ENCODE measurements around the gene CARD9. TPM values are rescaled to one million over a fixed set of nuclear protein-coding genes. Genes with fewer than 3 reads are reported as not detected.

Gene CARD9
- total and polyA plus RNA-seq, 2 of the 4 experiments (the other 2 are of a cell fraction), result 0.36 to 1.9 TPM

DNA sequence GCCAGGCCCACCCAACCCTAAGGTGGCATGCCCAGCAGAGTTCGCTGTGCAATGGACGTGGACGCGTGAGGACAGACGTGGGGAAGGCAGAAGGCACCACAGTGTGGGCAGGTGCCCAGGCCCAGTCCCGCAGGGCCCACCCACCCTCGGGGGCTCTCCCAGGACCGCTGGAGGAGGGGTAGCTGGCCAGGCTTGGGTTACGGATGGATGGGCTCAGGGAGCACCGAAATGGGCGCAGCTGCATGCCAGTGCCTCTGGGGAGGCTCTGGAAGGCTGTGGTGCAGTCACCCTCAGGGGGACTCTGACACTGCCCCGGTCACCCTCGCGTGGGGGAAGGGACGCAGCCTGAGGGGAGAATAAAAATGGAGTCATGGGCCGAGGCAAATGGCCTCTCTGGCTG, 55.8 kb downstream of the CARD9 start:
- Histone ChIP-seq H4K91ac (ENCODE audit: insufficient read depth, low read depth, low read length) (no peak overlapping the region), H3K56ac (ENCODE audit: extremely low read depth, insufficient read depth, low read length) (no peak overlapping the region), H3K4me1 (ENCODE audit: control insufficient read depth, insufficient read depth, low read length) (peaks cover 3% of the 10 kb centered on the region; the same call in 1 of the 2 replicates), H2BK5ac (ENCODE audit: low read depth, low read length, poor library complexity, severe bottlenecking) (no peak overlapping the region), H2BK20ac (ENCODE audit: low read depth, low read length) (no peak overlapping the region), H3K4me3 (ENCODE audit: insufficient read depth, low read depth, low read length) (no peak overlapping the region), H4K8ac (ENCODE audit: low read depth in 2 of 2, low read length in 2 of 2) (no peak overlapping the region), H3K27ac (ENCODE audit: insufficient read depth, low read length) (no peak overlapping the region), H3K79me1 (ENCODE audit: low read depth in 1 of 2, low read length in 2 of 2) (no peaks in the 10 kb centered on the region), H2BK15ac (ENCODE audit: low read depth, low read length) (no peak overlapping the region), H3K23ac (ENCODE audit: low read depth, low read length) (no peak overlapping the region), H3K18ac (ENCODE audit: low read depth, low read length) (no peak overlapping the region), H2BK120ac (ENCODE audit: low read depth, low read length) (no peak overlapping the region), H4K20me1 (ENCODE audit: insufficient read depth, low read length) (no peaks in the 10 kb centered on the region), H3K9ac (ENCODE audit: low read depth, low read length) (no peak overlapping the region), H2AFZ (replicated peaks; ENCODE audit: low read length, poor library complexity) (peak overlapping the region; percentile 32), H3K4ac (ENCODE audit: low read depth, low read length) (no peak overlapping the region; the same call in 1 of the 2 replicates), H3K14ac (replicated peaks; ENCODE audit: low read depth, low read length) (no peak overlapping the region), H4K5ac (ENCODE audit: low read depth, low read length) (no peak overlapping the region), H2AK9ac (replicated peaks; ENCODE audit: low read depth, low read length, poor library complexity) (no peak overlapping the region), H3K36me3 (ENCODE audit: control insufficient read depth, insufficient read depth, low read length) (no peaks in the 10 kb centered on the region), H3K4me2 (ENCODE audit: low read depth, low read length) (no peak overlapping the region), H2AK5ac (ENCODE audit: low read depth, low read length) (peak overlapping the region; percentile 39; the same call in 1 of the 2 replicates), H3K9me3 (ENCODE audit: control insufficient read depth, insufficient read depth, low read length) (peaks cover 17% of the 10 kb centered on the region), H3K27me3 (ENCODE audit: control insufficient read depth, insufficient read depth, low read length) (no peaks in the 10 kb centered on the region), H3K9me1 (ENCODE audit: insufficient read depth, low read length) (no peaks in the 10 kb centered on the region)
- TF ChIP-seq RCOR1 (IDR thresholded peaks at IDR 0.05; ENCODE audit: insufficient replicate concordance, low read length) (no peak), BHLHE40 (IDR thresholded peaks at IDR 0.05; ENCODE audit: low read depth, low read length) (no peak), MXI1 (IDR thresholded peaks at IDR 0.05; ENCODE audit: borderline replicate concordance, low read depth, low read length) (no peak), MAZ (IDR thresholded peaks at IDR 0.05; ENCODE audit: borderline replicate concordance, low read depth, low read length) (no peak), CEBPB (IDR thresholded peaks at IDR 0.05; ENCODE audit: low read depth, low read length) (no peak), POLR2A (IDR thresholded peaks at IDR 0.05; ENCODE audit: low read depth, low read length) (no peak), NFE2L2 (IDR thresholded peaks at IDR 0.05; ENCODE audit: low read depth, low read length) (no peak), FOS (IDR thresholded peaks at IDR 0.05; ENCODE audit: low read depth, low read length) (no peak), MAFK (IDR thresholded peaks at IDR 0.05; ENCODE audit: low read depth, low read length) (no peak), CHD1 (IDR thresholded peaks at IDR 0.05; ENCODE audit: low read depth, low read length) (no peak), RFX5 (IDR thresholded peaks at IDR 0.05; ENCODE audit: low read depth, low read length) (no peak), RAD21 (IDR thresholded peaks at IDR 0.05; ENCODE audit: low read length) (no peak), SMC3 (IDR thresholded peaks at IDR 0.05; ENCODE audit: low read depth, low read length) (no peak)
- TF ChIP-seq, protein P1, sequence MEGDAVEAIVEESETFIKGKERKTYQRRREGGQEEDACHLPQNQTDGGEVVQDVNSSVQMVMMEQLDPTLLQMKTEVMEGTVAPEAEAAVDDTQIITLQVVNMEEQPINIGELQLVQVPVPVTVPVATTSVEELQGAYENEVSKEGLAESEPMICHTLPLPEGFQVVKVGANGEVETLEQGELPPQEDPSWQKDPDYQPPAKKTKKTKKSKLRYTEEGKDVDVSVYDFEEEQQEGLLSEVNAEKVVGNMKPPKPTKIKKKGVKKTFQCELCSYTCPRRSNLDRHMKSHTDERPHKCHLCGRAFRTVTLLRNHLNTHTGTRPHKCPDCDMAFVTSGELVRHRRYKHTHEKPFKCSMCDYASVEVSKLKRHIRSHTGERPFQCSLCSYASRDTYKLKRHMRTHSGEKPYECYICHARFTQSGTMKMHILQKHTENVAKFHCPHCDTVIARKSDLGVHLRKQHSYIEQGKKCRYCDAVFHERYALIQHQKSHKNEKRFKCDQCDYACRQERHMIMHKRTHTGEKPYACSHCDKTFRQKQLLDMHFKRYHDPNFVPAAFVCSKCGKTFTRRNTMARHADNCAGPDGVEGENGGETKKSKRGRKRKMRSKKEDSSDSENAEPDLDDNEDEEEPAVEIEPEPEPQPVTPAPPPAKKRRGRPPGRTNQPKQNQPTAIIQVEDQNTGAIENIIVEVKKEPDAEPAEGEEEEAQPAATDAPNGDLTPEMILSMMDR (conservative IDR thresholded peaks at IDR 0.05; ENCODE audit: low read depth, low read length), result no peak
- TF ChIP-seq, protein P2, sequence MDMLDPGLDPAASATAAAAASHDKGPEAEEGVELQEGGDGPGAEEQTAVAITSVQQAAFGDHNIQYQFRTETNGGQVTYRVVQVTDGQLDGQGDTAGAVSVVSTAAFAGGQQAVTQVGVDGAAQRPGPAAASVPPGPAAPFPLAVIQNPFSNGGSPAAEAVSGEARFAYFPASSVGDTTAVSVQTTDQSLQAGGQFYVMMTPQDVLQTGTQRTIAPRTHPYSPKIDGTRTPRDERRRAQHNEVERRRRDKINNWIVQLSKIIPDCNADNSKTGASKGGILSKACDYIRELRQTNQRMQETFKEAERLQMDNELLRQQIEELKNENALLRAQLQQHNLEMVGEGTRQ (IDR thresholded peaks at IDR 0.05; ENCODE audit: low read depth, low read length), result no peak
- TF ChIP-seq, protein P3, sequence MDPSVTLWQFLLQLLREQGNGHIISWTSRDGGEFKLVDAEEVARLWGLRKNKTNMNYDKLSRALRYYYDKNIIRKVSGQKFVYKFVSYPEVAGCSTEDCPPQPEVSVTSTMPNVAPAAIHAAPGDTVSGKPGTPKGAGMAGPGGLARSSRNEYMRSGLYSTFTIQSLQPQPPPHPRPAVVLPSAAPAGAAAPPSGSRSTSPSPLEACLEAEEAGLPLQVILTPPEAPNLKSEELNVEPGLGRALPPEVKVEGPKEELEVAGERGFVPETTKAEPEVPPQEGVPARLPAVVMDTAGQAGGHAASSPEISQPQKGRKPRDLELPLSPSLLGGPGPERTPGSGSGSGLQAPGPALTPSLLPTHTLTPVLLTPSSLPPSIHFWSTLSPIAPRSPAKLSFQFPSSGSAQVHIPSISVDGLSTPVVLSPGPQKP (IDR thresholded peaks at IDR 0.05; ENCODE audit: borderline replicate concordance, low read depth, low read length), result no peak
- dilution Hi-C loops (cut with HindIII; ENCODE audit: low sequenced_read_pairs, unreplicated experiment), result no loop called here
- ATAC-seq (ENCODE audit: low read depth) (no peak), DNase-seq (no peak)
- intact Hi-C loops (cut with micrococcal nuclease), result no loop called here
- in situ Hi-C loops (cut with MboI; ENCODE audit: low sequenced_read_pairs), result no loop called here
- WGBS, 2 experiments (ENCODE audit: extremely low coverage in 2 of 2, insufficient read length in 1 of 2), result 69% methylated on average over 6 of the region's 16 CpGs; no CpG with 5 or more reads in 1 of the 2 experiments
- ChIA-PET POLR2A (ENCODE audit: unreplicated experiment) (no interaction called here), CTCF (no interaction called here)
- BruUV-seq (replicated peaks), result no TSS peak

All from IMR-90 (cell line).